ENCODE results near the gene CORO2B.

Gene CORO2B

GRCh38 chr15:68574629-68575028, 4.2 kb upstream of the CORO2B start:
- no peak for DNase-seq

- DNase-seq = no peak
Measured at GRCh38 chr15:68576235-68576892, 2.4 kb upstream of the CORO2B start.

- DNase-seq = no peak
Measured at GRCh38 chr15:68578175-68578979, 416 bp upstream of the CORO2B start.

GRCh38 chr15:68580026-68580882, 1.5 kb downstream of the CORO2B start:
- no peak for DNase-seq

- no peak for DNase-seq
Measured at GRCh38 chr15:68580883-68581155, 2.0 kb downstream of the CORO2B start.

GRCh38 chr15:68581725-68582124, 2.9 kb downstream of the CORO2B start:
- DNase-seq = no peak

- no peak for DNase-seq
Measured at GRCh38 chr15:68582236-68582635, 3.4 kb downstream of the CORO2B start.

- DNase-seq = no peak
Measured at GRCh38 chr15:68582864-68583263, 4.1 kb downstream of the CORO2B start.

GRCh38 chr15:68583321-68583720, 4.5 kb downstream of the CORO2B start:
- DNase-seq = no peak

- no peak for DNase-seq
Measured at GRCh38 chr15:68583936-68584755, 5.4 kb downstream of the CORO2B start.

GRCh38 chr15:68584756-68585573, 6.2 kb downstream of the CORO2B start:
- no peak for DNase-seq

GRCh38 chr15:68585574-68586273, 6.9 kb downstream of the CORO2B start:
- DNase-seq = no peak

GRCh38 chr15:68586274-68586961, 7.6 kb downstream of the CORO2B start:
- no peak for DNase-seq

GRCh38 chr15:68587769-68588385, 9.1 kb downstream of the CORO2B start:
- DNase-seq = no peak

- DNase-seq = no peak
Measured at GRCh38 chr15:68589053-68589452, 10.3 kb downstream of the CORO2B start.

GRCh38 chr15:68589783-68590710, 11.3 kb downstream of the CORO2B start:
- no peak for DNase-seq

- DNase-seq = no peak
Measured at GRCh38 chr15:68590721-68591389, 12.1 kb downstream of the CORO2B start.

- no peak for DNase-seq
Measured at GRCh38 chr15:68592054-68592453, 13.3 kb downstream of the CORO2B start.

Data from cortex of kidney (tissue), 1 donor.